SK-N-SH (cell line): ENCODE results near the gene LMO7.

Experiments
- EZH2phosphoT487 ChIP-seq: fragments of 200-600 bp; sonication (generic); IDR thresholded peaks from 2 replicates; pipeline ENCODE4 v1.6.1; 2017; ENCODE audit warnings: low read depth, mixed run types, mild to moderate bottlenecking, antibody characterized with exemption, moderate library complexity, borderline replicate concordance
- JUND ChIP-seq: IDR thresholded peaks from 2 replicates; pipeline ENCODE4 v1.4.0; 2012
- NFIC ChIP-seq: IDR thresholded peaks from 2 replicates; pipeline ENCODE4 v1.4.0; 2012; ENCODE audit warnings: borderline replicate concordance
- POLR2AphosphoS5 ChIP-seq: IDR thresholded peaks from 2 replicates; pipeline ENCODE4 v1.6.1; 2012; ENCODE audit warnings: low read depth, low read length
- TAF1 ChIP-seq: IDR thresholded peaks from 2 replicates; pipeline ENCODE4 v1.6.1; 2012; ENCODE audit warnings: low read depth, mild to moderate bottlenecking, low read length, moderate library complexity, borderline replicate concordance
- TF ChIP-seq, protein P1 (sequence below): fragments of 200-600 bp; sonication (generic); IDR thresholded peaks from 2 replicates; pipeline ENCODE4 v1.6.1; 2017; ENCODE audit warnings: antibody characterized with exemption, mild to moderate bottlenecking, moderate library complexity

GRCh38 chr13:75867379-75868117 is 231.4 kb downstream of the LMO7 start:
- TF ChIP-seq JUND: no peak
- TF ChIP-seq NFIC: no peak
- TF ChIP-seq, protein P1, sequence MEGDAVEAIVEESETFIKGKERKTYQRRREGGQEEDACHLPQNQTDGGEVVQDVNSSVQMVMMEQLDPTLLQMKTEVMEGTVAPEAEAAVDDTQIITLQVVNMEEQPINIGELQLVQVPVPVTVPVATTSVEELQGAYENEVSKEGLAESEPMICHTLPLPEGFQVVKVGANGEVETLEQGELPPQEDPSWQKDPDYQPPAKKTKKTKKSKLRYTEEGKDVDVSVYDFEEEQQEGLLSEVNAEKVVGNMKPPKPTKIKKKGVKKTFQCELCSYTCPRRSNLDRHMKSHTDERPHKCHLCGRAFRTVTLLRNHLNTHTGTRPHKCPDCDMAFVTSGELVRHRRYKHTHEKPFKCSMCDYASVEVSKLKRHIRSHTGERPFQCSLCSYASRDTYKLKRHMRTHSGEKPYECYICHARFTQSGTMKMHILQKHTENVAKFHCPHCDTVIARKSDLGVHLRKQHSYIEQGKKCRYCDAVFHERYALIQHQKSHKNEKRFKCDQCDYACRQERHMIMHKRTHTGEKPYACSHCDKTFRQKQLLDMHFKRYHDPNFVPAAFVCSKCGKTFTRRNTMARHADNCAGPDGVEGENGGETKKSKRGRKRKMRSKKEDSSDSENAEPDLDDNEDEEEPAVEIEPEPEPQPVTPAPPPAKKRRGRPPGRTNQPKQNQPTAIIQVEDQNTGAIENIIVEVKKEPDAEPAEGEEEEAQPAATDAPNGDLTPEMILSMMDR: no peak
- TF ChIP-seq TAF1: no peak
- TF ChIP-seq POLR2AphosphoS5: no peak
- TF ChIP-seq EZH2phosphoT487: no peak
